AG04449 (cell line): ENCODE measurements around the gene OR13J1.

Experiments used
- CTCF ChIA-PET: fragments of 350-600 bp; formaldehyde crosslinking; extraction: SDS; loops from one replicate; lab custom pipeline; 2021; ENCODE audit warnings: antibody characterized with exemption; lab: Yijun Ruan, JAX
- POLR2A ChIA-PET: fragments of 400-600, 350-600 bp; formaldehyde crosslinking; extraction: SDS; loops from one replicate; lab custom pipeline; 2020; ENCODE audit warnings: antibody characterized with exemption, inconsistent platforms; lab: Yijun Ruan, JAX
- DNase-seq: peaks from one replicate; pipeline ENCODE4 v3.0.0-alpha.2; 2010; ENCODE audit warnings: low read depth, low spot score
- H3K4me3 ChIP-seq: 2 replicates; pipeline ENCODE4 v1.5.1; 2011; ENCODE audit warnings: low read depth, mild to moderate bottlenecking, control low read depth, low read length
- CTCF ChIP-seq: IDR thresholded peaks from one replicate; pipeline ENCODE4 v1.5.1; 2011; ENCODE audit warnings: mild to moderate bottlenecking, moderate library complexity, low read length, control low read depth, inconsistent platforms; ENCODE audit not compliant: insufficient read depth; ENCODE audit errors: missing control alignments

Gene OR13J1

GRCh38 chr9:35872505-35872904 is 2.3 kb upstream of the OR13J1 start:
- TF ChIP-seq CTCF, result no peak
- H3K4me3 ChIP-seq, result no peak overlapping the region
- CTCF ChIA-PET, result interaction anchor here (0.9 to 3.4 kb wide), 7 partner anchors 9 to 84 kb away, joined by 3 to 33 read pairs (median 4); no protein-coding TSS in a partner anchor
- no peak for DNase-seq
- POLR2A ChIA-PET, result no interaction called here

GRCh38 chr9:35871545-35871944 is 1.3 kb upstream of the OR13J1 start:
- DNase-seq, result no peak
- CTCF ChIA-PET, result interaction anchor here (0.9 to 3.4 kb wide), 6 partner anchors 10 to 81 kb away, joined by 3 to 33 read pairs (median 4); no protein-coding TSS in a partner anchor
- TF ChIP-seq CTCF, result no peak
- POLR2A ChIA-PET, result no interaction called here
- no peak overlapping the region for H3K4me3 ChIP-seq

- ChIA-PET CTCF (interaction anchor here (0.7 to 3.4 kb wide), 4 partner anchors 8 to 79 kb away, joined by 3 to 33 read pairs (median 6); no protein-coding TSS in a partner anchor), POLR2A (no interaction called here)
- DNase-seq, result no peak
- H3K4me3 ChIP-seq, result no peak overlapping the region
- no peak for TF ChIP-seq CTCF
Measured at GRCh38 chr9:35869621-35870216, 482 bp downstream of the OR13J1 start.

- DNase-seq, result no peak
- H3K4me3 ChIP-seq, result no peak overlapping the region
- ChIA-PET POLR2A (no interaction called here), CTCF (interaction anchor here (0.7 to 1.2 kb wide), 3 partner anchors 9 to 13 kb away, joined by 3 to 7 read pairs (median 5); no protein-coding TSS in a partner anchor)
- no peak for TF ChIP-seq CTCF
Measured at GRCh38 chr9:35868933-35869332, 1.3 kb downstream of the OR13J1 start.

- ChIA-PET POLR2A (no interaction called here), CTCF (interaction anchor here (1.5 kb wide), 1 partner anchor 43 kb away, joined by 4 read pairs; no protein-coding TSS in a partner anchor)
- DNase-seq, result no peak
- no peak for TF ChIP-seq CTCF
- no peak overlapping the region for H3K4me3 ChIP-seq
Measured at GRCh38 chr9:35867538-35867937, 2.7 kb downstream of the OR13J1 start.

- ChIA-PET CTCF (interaction anchor here (0.6 to 5.0 kb wide), 6 partner anchors 11 to 81 kb away, joined by 3 to 25 read pairs (median 4); no protein-coding TSS in a partner anchor), POLR2A (interaction anchor here (0.6 kb wide), 1 partner anchor 24 kb away, joined by 4 read pairs; no protein-coding TSS in a partner anchor)
- TF ChIP-seq CTCF, result no peak
Measured at GRCh38 chr9:35864695-35865255, 5.4 kb downstream of the OR13J1 start.

More at GRCh38 chr9:35864695-35865255, 5.4 kb downstream of the OR13J1 start:
- no peak overlapping the region for H3K4me3 ChIP-seq
- no peak for DNase-seq
